H54 (cell line): ENCODE data around the gene VKORC1.
"Not testable (repeated sequence)": the region's sequence is repeated elsewhere in the genome, so short reads cannot be mapped to it uniquely, and the experiment has no call there.

Source experiments
- DNase-seq: peaks from one replicate; pipeline ENCODE4 v3.0.0; 2011; ENCODE audit warnings: low spot score, mixed read lengths; ENCODE audit not compliant: insufficient read length
- FAIRE-seq: peaks from 3 replicates; lab custom pipeline; 2011; peaks lifted over from hg19 to GRCh38; lab: Jason Lieb, UNC
- POLR2A ChIP-seq: IDR thresholded peaks from 2 replicates; pipeline ENCODE4 v1.6.1; 2011; ENCODE audit warnings: low read depth, mild to moderate bottlenecking, low read length

The VKORC1 gene

DNA sequence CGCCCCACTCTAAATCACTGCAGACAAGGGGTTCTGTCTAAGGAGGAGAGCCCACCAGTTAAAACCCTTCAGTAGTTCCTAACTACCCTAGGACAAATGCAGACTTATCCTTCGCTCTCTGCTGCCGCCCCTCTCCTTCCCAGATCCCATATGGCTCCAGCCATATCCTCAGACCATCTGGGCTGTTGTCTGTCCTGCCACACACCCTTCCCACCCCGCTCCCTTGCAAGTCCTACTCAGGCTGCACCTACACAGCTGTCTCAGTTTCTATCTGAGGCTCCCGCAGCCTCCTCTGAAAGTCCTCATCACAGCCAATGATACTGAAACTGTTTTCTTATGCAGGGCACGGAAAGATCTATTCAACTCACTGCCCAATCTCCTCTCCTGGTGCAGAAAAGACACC, 12.9 kb upstream of the VKORC1 start:
- DNase-seq (no peak), FAIRE-seq (no peak)
- no peak for TF ChIP-seq POLR2A

- no peak for TF ChIP-seq POLR2A
- DNase-seq (no peak), FAIRE-seq (no peak)
Measured at GRCh38 chr16:31106509-31107464, 12.2 kb upstream of the VKORC1 start.

GRCh38 chr16:31105677-31106213, 11.1 kb upstream of the VKORC1 start:
- DNase-seq: peak; percentile 84
- FAIRE-seq: no peak
- no peak for TF ChIP-seq POLR2A

- not testable (repeated sequence) for FAIRE-seq, DNase-seq
Measured at GRCh38 chr16:31100876-31101641, 6.5 kb upstream of the VKORC1 start.

- no peak for DNase-seq
- no peak for FAIRE-seq
- TF ChIP-seq POLR2A: no peak
Measured at GRCh38 chr16:31099860-31100638, 5.5 kb upstream of the VKORC1 start.

- FAIRE-seq: no peak
Measured at GRCh38 chr16:31094088-31094423, 541 bp downstream of the VKORC1 start.

DNA sequence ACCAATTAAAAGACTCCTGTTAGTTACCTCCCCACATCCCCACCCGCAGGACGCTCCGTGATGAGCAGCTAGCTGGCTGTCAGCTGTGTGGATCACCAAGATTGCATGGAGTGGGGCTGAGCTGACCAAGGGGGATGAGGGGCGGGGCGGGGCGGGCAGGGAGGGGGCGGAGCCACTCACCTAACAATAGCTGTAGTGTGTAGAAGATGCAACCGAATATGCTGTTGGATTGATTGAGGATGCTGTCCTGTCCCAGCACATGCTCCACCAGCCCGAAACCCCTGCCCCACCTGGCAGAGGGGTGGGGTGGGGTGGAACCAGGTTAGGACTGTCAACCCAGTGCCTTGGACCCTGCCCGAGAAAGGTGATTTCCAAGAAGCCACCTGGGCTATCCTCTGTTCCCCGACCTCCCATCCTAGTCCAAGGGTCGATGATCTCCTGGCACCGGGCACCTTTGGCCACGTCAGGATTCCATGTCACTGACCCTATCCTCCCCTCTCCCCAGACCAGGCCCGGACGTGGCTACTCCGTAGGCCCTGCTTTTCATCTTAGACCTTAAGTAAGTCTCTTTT, 1.4 kb downstream of the VKORC1 start:
- DNase-seq (no peak), FAIRE-seq (no peak)
- no peak for TF ChIP-seq POLR2A

More at GRCh38 chr16:31094088-31094423, 541 bp downstream of the VKORC1 start:
- no peak for TF ChIP-seq POLR2A
- no peak for DNase-seq

GRCh38 chr16:31092330-31092729, 2.3 kb downstream of the VKORC1 start:
- FAIRE-seq (no peak), DNase-seq (no peak)
- TF ChIP-seq POLR2A: no peak

DNA sequence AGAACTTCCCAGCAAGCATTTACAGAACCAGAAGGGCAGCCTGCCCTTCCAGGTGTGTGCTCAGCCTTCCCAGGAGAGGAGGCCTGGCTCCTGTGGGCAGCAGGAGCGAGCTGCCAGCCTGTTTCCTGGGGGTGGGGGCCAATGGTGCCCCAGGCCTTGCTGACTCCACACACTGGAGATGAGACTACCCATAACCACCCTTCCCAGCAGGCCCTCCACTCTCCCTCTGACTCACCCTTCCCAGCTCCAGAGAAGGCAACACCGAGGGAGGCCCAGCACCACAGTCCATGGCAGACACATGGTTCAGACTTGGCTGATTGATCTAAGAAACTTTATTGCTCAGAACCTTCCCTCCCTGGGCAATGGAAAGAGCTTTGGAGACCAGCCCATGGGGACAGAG, 4.1 kb downstream of the VKORC1 start:
- DNase-seq (no peak), FAIRE-seq (no peak)
- TF ChIP-seq POLR2A: no peak

- no peak for DNase-seq
- TF ChIP-seq POLR2A: no peak
- FAIRE-seq: no peak
Measured at GRCh38 chr16:31089199-31089598, 5.4 kb downstream of the VKORC1 start.

DNA sequence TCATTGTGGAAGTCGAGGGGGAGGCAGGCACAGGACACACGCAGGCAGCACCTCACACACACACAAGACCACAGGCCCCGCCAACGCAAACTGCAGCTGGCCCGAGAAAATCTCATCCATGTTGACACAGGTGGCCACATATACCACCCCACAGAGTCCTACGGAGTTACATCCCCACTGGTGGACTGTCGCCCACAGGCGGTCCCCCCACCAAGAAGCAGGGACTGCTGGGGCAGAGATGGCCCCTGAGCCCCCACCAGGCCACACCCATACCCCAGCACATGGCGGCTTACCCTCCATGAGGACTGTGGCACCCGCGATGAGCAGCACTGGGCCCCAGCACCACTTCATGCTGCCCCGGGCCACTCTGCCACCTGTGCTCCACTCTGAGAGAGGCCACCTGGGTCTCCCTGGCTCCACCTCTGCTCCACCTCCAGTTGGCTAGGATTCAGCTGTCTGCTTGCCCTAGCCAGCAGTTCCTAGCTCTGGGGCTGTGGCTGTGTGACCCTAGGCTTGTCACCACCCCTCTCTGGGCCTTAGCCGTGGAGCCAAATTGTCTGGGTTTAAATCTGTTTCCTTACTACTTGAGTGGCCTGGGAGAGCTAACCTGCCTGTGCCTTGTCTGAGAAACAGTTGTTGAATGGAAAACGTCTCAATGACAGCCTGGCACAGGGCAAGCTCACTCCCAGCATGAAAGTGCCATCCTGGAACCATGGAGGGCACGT, 6.0 kb downstream of the VKORC1 start, which contains the start of gene PRSS53:
PRSS53 (minus strand) TSS at position 485 of the 725 bp plus-strand sequence; CDS start at position 351, 134 bp downstream.
- FAIRE-seq: no peak

GRCh38 chr16:31087971-31088370, 6.6 kb downstream of the VKORC1 start:
- FAIRE-seq (no peak), DNase-seq (no peak)
- TF ChIP-seq POLR2A: no peak

More for the DNA sequence above, 6.0 kb downstream of the VKORC1 start, which contains the start of gene PRSS53:
- no peak for TF ChIP-seq POLR2A
- no peak for DNase-seq
